IMR-90 (cell line): ENCODE results near the gene CRB1. TPM values are rescaled to one million over a fixed set of nuclear protein-coding genes. Genes with fewer than 3 reads are reported as not detected.

Experiments
- microRNA-seq, 2 experiments: library from miRNA; stranded (forward) in 1 of 2; unstranded in 1 of 2; fragments of 10-50 nt in 1 of 2; fragments of <30 nt in 1 of 2; gene quantifications in 1 of 2; microRNA quantifications in 1 of 2; one replicate each; pipeline versions ENCODE3 to v1.1.0; 2013 to 2020; ENCODE audit not compliant: insufficient read depth in 1 of 2, insufficient read length in 1 of 2, unreplicated experiment in 1 of 2
- polyA plus RNA-seq, 3 experiments: library from polyadenylated mRNA; depleted of rRNA; stranded (reverse); fragments of >200 nt; gene quantifications; 2 replicates each; pipeline ENCODE4 v1.2.3, GENCODE V29; 2012; ENCODE audit warnings: low replicate concordance in 1 of 3
- small RNA-seq, 5 experiments: library from RNA; depleted of rRNA; stranded (forward); fragments of <200 nt; gene quantifications; one replicate each; pipeline ENCODE3, GENCODE V24; 2012
- total RNA-seq: library from RNA; depleted of rRNA; stranded (reverse); fragments of >200 nt; gene quantifications from 2 replicates; pipeline ENCODE4 v1.2.3, GENCODE V29; 2012; rRNA removed

CRB1 gene
- total and polyA plus RNA-seq, 2 of the 4 experiments (the other 2 are of a cell fraction), result not detected

Small RNA genes within 50 kb of the gene (microRNA-seq; reads per million reads assigned to microRNA genes)
- gene MRPS21P3 (ENCODE audit: insufficient read depth, insufficient read length), result not detected

Small RNA genes within 50 kb of the gene (small RNA-seq; reads per million reads assigned to genes)
- gene MRPS21P3, result 0 reads per million in 5 experiments

Other genes with a start within 250 kb of the CRB1 start
- not detected in 2 replicates for gene F13B, start 201.0 kb upstream of the CRB1 start, total RNA-seq
- gene F13B, start 201.0 kb upstream of the CRB1 start, polyA plus RNA-seq (2012; rRNA removed), result not detected in 2 replicates
- 27.8 and 53.3 TPM in 2 replicates for gene ASPM, start 121.6 kb upstream of the CRB1 start, total RNA-seq
- gene ASPM, start 121.6 kb upstream of the CRB1 start, polyA plus RNA-seq (2012; rRNA removed), result 5.2 and 7.1 TPM in 2 replicates
- 8.6 and 15.3 TPM in 2 replicates for gene ZBTB41, start 67.0 kb upstream of the CRB1 start, total RNA-seq
- gene ZBTB41, start 67.0 kb upstream of the CRB1 start, polyA plus RNA-seq (2012; rRNA removed), result 1.3 and 1.9 TPM in 2 replicates